Heart right ventricle (tissue), 16 donors: Measurements from ENCODE around the gene PLPP1. TPM values are rescaled to one million over a fixed set of nuclear protein-coding genes. Genes with fewer than 3 reads are reported as not detected.

Experiments
- ATAC-seq, 8 donors: fragments of 200-7000 bp; cut with Tn5 transposase; one replicate each; pipeline ENCODE4 v1.9.1; 2020; ENCODE audit warnings: mild to moderate bottlenecking in 8 of 8, moderate library complexity in 8 of 8, moderate number of reproducible peaks in 1 of 8
- DNase-seq, 2 donors: peaks; one replicate each; pipeline ENCODE4 v3.0.0-alpha.2; 2020
- H3K27ac ChIP-seq, 10 donors: fragments of 200-600 bp; sonication (generic) in 2 of 10; one replicate each; pipeline versions ENCODE4 v1.5.0 to v1.8.0; 2020 to 2022; ENCODE audit warnings: mild to moderate bottlenecking in 3 of 10
- H3K27me3 ChIP-seq, 7 donors: fragments of 200-600 bp; one replicate each; pipeline ENCODE4 v1.8.0; 2021 to 2022; ENCODE audit warnings: mild to moderate bottlenecking in 2 of 7
- H3K36me3 ChIP-seq, 9 donors: fragments of 200-600 bp; sonication (generic) in 1 of 9; one replicate each; pipeline versions ENCODE4 v1.5.0 to v1.8.0; 2020 to 2022; ENCODE audit warnings: mild to moderate bottlenecking in 2 of 9
- H3K4me1 ChIP-seq, 9 donors: fragments of 200-600 bp; sonication (generic) in 1 of 9; one replicate each; pipeline versions ENCODE4 v1.5.0 to v1.8.0; 2020 to 2022; ENCODE audit warnings: mild to moderate bottlenecking in 4 of 9
- H3K4me3 ChIP-seq, 10 donors: fragments of 200-600 bp; sonication (generic) in 2 of 10; one replicate each; pipeline versions ENCODE4 v1.5.0 to v1.8.0; 2020 to 2022; ENCODE audit warnings: mild to moderate bottlenecking in 7 of 10, moderate library complexity in 2 of 10
- H3K9me3 ChIP-seq, 11 donors: fragments of 200-600 bp in 10 of 11; sonication (generic) in 2 of 11; one replicate each; pipeline versions ENCODE4 v1.5.0 to v1.8.0; 2013 to 2022; ENCODE audit warnings: mild to moderate bottlenecking in 2 of 11, control low read depth in 1 of 11, moderate library complexity in 1 of 11
- WGBS, 2 donors: extraction: QIAGEN DNeasy Blood & Tissue Kit; methylation state at CpG; one replicate each; pipeline ENCODE4 v1.1.7; 2013; ENCODE audit warnings: inconsistent platforms in 1 of 2; 5-methylcytosine and 5-hydroxymethylcytosine counted together
- intact Hi-C, 10 donors: fragments of 100-400 bp; cut with DNase I; formaldehyde crosslinking; loops; one replicate each; pipeline versions ENCODE4 v1.11.1 to v1.14.2; 2022
- polyA plus RNA-seq, 2 donors: library from polyadenylated mRNA; stranded (reverse); fragments of 200-250 nt; gene quantifications; one replicate each; pipeline ENCODE4 v1.2.3, GENCODE V29; 2013
- total RNA-seq, 10 donors: library from RNA; stranded (reverse); fragmentation: NEBNext Ultra II Directional in 3 of 10; extraction: Animal tissue kit (Norgen Biotek cat#: 25700) in 3 of 10; gene quantifications; one replicate each; pipeline versions ENCODE4 v1.2.1 to v1.2.4, GENCODE V29; 2021 to 2023
- TF ChIP-seq, protein P1 (sequence below), 9 donors: fragments of 200-600 bp; sonication (generic) in 2 of 9; IDR thresholded peaks; one replicate each; pipeline versions ENCODE4 v1.5.0 to v1.8.0; 2021 to 2022; ENCODE audit warnings: antibody characterized with exemption in 9 of 9, mild to moderate bottlenecking in 5 of 9, moderate library complexity in 1 of 9
- donor health status: Arrhythmogenic right ventricular cardiomyopathy.
- donor health status: ischemic (EF 13 %, LVEDD 7.1; RV severe dilation, severe dysfunction).
- donor health status: healthy with polysubstance abuse.
- donor health status: DM: no; HTN: yes; CAD: no.
- donor health status: DM: no; HTN: no; CAD: no.
- donor health status: ischemic (EF 25% LVEDD 6.9; RV normal size, moderate dysfunction).
- donor health status: ischemic (EF 25% LVEDD 5.7; RV mildly dilated, moderate dysfunction).
- donor health status: healthy.
- donor health status: DM: yes; HTN: yes; CAD: no.
- donor health status: Ischemic cardiomyopathy.
- donor health status: ischemic (EF 35%, LVEDD 5.7; RV mildly dilated, moderate dysfunction).
- donor health status: nonischemic (EF 11% LVEDD 7.7; RV severe dilation, severe dysfunction).
- donor health status: DM: yes; HTN: yes; CAD: no.
- donor health status: PGD.
- donor health status: ischemic (EF 29% LVEDD 5.4; RV normal size, mild dysfunction).
- donor health status: nonischemic (EF 23%, LVEDD 6.1; RV moderate dilation, normal function).

Gene PLPP1
- total and polyA plus RNA-seq, 12 donors: 58.7 to 111 (median 77.4) TPM

- peaks cover 3 to 41% (median 27%) of the 10 kb centered on the region in 9 donors for H3K4me1 ChIP-seq
- H3K36me3 ChIP-seq: peaks cover 0 to 78% (median 10%) of the 10 kb centered on the region in 9 donors
- H3K9me3 ChIP-seq: peaks cover 0 to 35% (median 0%) of the 10 kb centered on the region in 11 donors
- H3K27ac ChIP-seq: no peak overlapping the region
- no peak overlapping the region for H3K4me3 ChIP-seq
- ATAC-seq (no peak), DNase-seq (no peak)
- H3K27me3 ChIP-seq: no peaks in the 10 kb centered on the region
- 95% methylated on average over 4 of the region's 4 CpGs for WGBS, 2 donors
- intact Hi-C loops: loop anchor here in 2 of 10 donors (5.0 to 10.0 kb wide), 3 partner anchors 100 to 162 kb away; partner anchors contain the start of gene PLPP1 (in 2 of the 2)
- TF ChIP-seq, protein P1, sequence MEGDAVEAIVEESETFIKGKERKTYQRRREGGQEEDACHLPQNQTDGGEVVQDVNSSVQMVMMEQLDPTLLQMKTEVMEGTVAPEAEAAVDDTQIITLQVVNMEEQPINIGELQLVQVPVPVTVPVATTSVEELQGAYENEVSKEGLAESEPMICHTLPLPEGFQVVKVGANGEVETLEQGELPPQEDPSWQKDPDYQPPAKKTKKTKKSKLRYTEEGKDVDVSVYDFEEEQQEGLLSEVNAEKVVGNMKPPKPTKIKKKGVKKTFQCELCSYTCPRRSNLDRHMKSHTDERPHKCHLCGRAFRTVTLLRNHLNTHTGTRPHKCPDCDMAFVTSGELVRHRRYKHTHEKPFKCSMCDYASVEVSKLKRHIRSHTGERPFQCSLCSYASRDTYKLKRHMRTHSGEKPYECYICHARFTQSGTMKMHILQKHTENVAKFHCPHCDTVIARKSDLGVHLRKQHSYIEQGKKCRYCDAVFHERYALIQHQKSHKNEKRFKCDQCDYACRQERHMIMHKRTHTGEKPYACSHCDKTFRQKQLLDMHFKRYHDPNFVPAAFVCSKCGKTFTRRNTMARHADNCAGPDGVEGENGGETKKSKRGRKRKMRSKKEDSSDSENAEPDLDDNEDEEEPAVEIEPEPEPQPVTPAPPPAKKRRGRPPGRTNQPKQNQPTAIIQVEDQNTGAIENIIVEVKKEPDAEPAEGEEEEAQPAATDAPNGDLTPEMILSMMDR (IDR thresholded peaks at IDR 0.05): no peak
These were observed 102.2 kb downstream of the PLPP1 start for GRCh38 chr5:55432549-55432948.

DNA sequence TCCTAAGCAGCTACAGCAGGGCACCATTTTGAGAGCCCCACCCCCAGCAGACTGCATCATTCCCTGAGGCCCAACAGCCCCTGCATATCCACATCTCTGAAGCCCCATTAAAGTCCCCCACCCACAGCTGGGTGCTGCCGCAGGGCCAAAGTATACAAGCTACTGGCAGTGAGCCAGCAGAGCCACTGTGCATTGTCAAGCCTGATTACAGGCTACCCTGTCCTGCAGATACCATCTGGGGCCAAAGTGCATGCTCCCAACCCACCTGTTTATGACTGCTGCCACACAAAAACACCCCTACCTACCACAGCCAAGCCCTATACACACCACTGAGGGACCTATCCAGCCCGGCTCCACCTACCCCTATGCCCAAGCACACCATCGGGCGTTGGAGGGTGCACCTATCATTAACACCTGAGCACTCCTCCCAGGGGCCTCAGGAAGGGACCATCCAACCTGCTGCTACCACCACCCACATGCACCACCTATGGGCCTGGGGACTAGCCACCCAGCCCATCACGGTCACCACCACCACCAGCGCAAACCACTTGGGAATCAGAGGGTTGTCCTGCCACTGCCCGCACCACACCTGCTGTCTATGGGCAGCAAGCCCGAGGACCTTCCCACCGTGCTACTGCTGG lies 105.0 kb downstream of the PLPP1 start:
- Histone ChIP-seq H3K27ac (peak overlapping the region in 1 of 10 donors; percentile 2), H3K36me3 (peaks cover 0 to 72% (median 18%) of the 10 kb centered on the region in 9 donors), H3K9me3 (peaks cover 0 to 26% (median 0%) of the 10 kb centered on the region in 11 donors), H3K4me3 (no peak overlapping the region), H3K27me3 (no peaks in the 10 kb centered on the region), H3K4me1 (peaks cover 2 to 45% (median 22%) of the 10 kb centered on the region in 9 donors)
- peak in 1 of 2 donors; percentile 23 for DNase-seq
- intact Hi-C loops: loop anchor here in 8 of 10 donors (2.0 to 10.0 kb wide), 5 partner anchors 45 to 165 kb away; partner anchors contain the start of gene PLPP1 (in 5 of the 8)
- WGBS, 2 donors: 92 to 93% methylated on average over 9 of the region's 9 CpGs
- ATAC-seq: peak; percentile 12 to 58 (median 24)
- TF ChIP-seq, protein P1 (IDR thresholded peaks at IDR 0.05): no peak

- intact Hi-C loops: loop anchor here in 6 of 10 donors (2.0 to 10.0 kb wide), 4 partner anchors 46 to 166 kb away; partner anchors contain the start of gene PLPP1 (in 3 of the 6)
- peaks cover 0 to 22% (median 0%) of the 10 kb centered on the region in 11 donors for H3K9me3 ChIP-seq
- no peak overlapping the region for H3K4me3 ChIP-seq
- TF ChIP-seq, protein P1 (IDR thresholded peaks at IDR 0.05): no peak
- DNase-seq (no peak), ATAC-seq (peak in 1 of 8 donors; percentile 14)
- WGBS, 2 donors: 50% methylated on average over 2 of the region's 2 CpGs
- peaks cover 0 to 77% (median 23%) of the 10 kb centered on the region in 9 donors for H3K36me3 ChIP-seq
- H3K27me3 ChIP-seq: no peaks in the 10 kb centered on the region
- H3K27ac ChIP-seq: no peak overlapping the region
- peaks cover 2 to 45% (median 22%) of the 10 kb centered on the region in 9 donors for H3K4me1 ChIP-seq
These were observed 105.5 kb downstream of the PLPP1 start for GRCh38 chr5:55429221-55429612.

GRCh38 chr5:55427157-55427556 lies 107.6 kb downstream of the PLPP1 start:
- no peak overlapping the region for H3K4me3 ChIP-seq
- peak in 1 of 2 donors; percentile 77 for DNase-seq
- H3K36me3 ChIP-seq: peaks cover 0 to 88% (median 39%) of the 10 kb centered on the region in 9 donors
- intact Hi-C loops: loop anchor here in 5 of 10 donors (10.0 kb wide), 3 partner anchors 98 to 168 kb away; partner anchors contain the start of gene PLPP1 (in 3 of the 5)
- no peaks in the 10 kb centered on the region for H3K27me3 ChIP-seq
- WGBS, 2 donors: 38 to 75% methylated on average over 1 of the region's 1 CpG
- peaks cover 0 to 2% (median 0%) of the 10 kb centered on the region in 11 donors for H3K9me3 ChIP-seq
- TF ChIP-seq, protein P1 (IDR thresholded peaks at IDR 0.05): no peak
- peak overlapping the region in 7 of 10 donors; percentile 3 to 61 (median 29) for H3K27ac ChIP-seq
- peak; percentile 31 to 90 (median 81) for ATAC-seq
- H3K4me1 ChIP-seq: peaks cover 6 to 53% (median 27%) of the 10 kb centered on the region in 9 donors
